B cell (primary cell): ENCODE results near the gene ADAM23. TPM values are rescaled to one million over a fixed set of nuclear protein-coding genes. Genes with fewer than 3 reads are reported as not detected.

Experiments used
- ATAC-seq: fragments of 200-7000 bp; cut with Tn5 transposase; one replicate; pipeline ENCODE4 v1.10.0; 2021; ENCODE audit warnings: low read depth, mild to moderate bottlenecking, moderate number of reproducible peaks, moderate library complexity
- CTCF ChIA-PET: fragments of 350-600 bp; sonication (Branson Sonifier 250); formaldehyde crosslinking; loops from one replicate; lab custom pipeline; 2021; ENCODE audit warnings: antibody characterized with exemption, inconsistent platforms; lab: Charles Lee
- POLR2A ChIA-PET: fragments of 350-600 bp; sonication (Branson Sonifier 250); formaldehyde crosslinking; loops from one replicate; lab custom pipeline; 2021; ENCODE audit warnings: antibody characterized with exemption; lab: Charles Lee
- DNase-seq: peaks from one replicate; pipeline ENCODE4 v3.0.0; 2013
- H2AFZ ChIP-seq: 2 replicates; pipeline ENCODE4 v1.6.1; 2012; ENCODE audit warnings: mild to moderate bottlenecking, low read depth, low read length; ENCODE audit not compliant: insufficient read depth, poor library complexity, severe bottlenecking
- H3K27ac ChIP-seq, 2 donors: 1 replicate in 1 of 2; 2 replicates in 1 of 2; pipeline ENCODE4 v1.5.1; 2012 to 2013; ENCODE audit warnings: low read length in 2 of 2, mild to moderate bottlenecking in 2 of 2, moderate library complexity in 1 of 2
- H3K27me3 ChIP-seq, 4 experiments: fragments of 200-600 bp in 1 of 4; sonication (generic) in 1 of 4; replicated peaks in 1 of 4; 1 replicate in 2 of 4; 2 replicates in 2 of 4; pipeline versions ENCODE4 v1.6.1 to v1.7.0; 2013 to 2016; ENCODE audit warnings: low read length in 3 of 4, mild to moderate bottlenecking in 2 of 4, mixed read lengths in 1 of 4, moderate library complexity in 1 of 4; ENCODE audit not compliant: insufficient read depth in 4 of 4, control insufficient read depth in 3 of 4; ENCODE audit errors: control extremely low read depth in 1 of 4
- H3K36me3 ChIP-seq, 2 experiments: replicated peaks in 1 of 2; 1 replicate in 1 of 2; 2 replicates in 1 of 2; pipeline versions ENCODE4 v1.6.1 to v1.7.1; 2013; ENCODE audit warnings: low read length in 1 of 2; ENCODE audit not compliant: insufficient read depth in 2 of 2, control insufficient read depth in 1 of 2; ENCODE audit errors: control extremely low read depth in 1 of 2, extremely low read depth in 1 of 2
- H3K4me1 ChIP-seq, 2 donors: fragments of 200-600 bp in 1 of 2; sonication (generic) in 1 of 2; 1 replicate in 1 of 2; 2 replicates in 1 of 2; pipeline versions ENCODE4 v1.5.1 to v1.6.1; 2013 to 2017; ENCODE audit warnings: low read length in 2 of 2; ENCODE audit not compliant: control insufficient read depth in 2 of 2, insufficient read depth in 2 of 2
- H3K4me2 ChIP-seq: replicated peaks from 2 replicates; pipeline ENCODE3; 2012; ENCODE audit warnings: mild to moderate bottlenecking, low read depth, low read length; ENCODE audit not compliant: poor library complexity, severe bottlenecking
- H3K4me3 ChIP-seq, 5 experiments: fragments of 200-600 bp in 1 of 5; sonication (generic) in 1 of 5; 1 replicate in 3 of 5; 2 replicates in 2 of 5; pipeline versions ENCODE4 v1.5.1 to v1.7.0; 2011 to 2016; ENCODE audit warnings: low read length in 4 of 5, mild to moderate bottlenecking in 4 of 5, low read depth in 2 of 5, control low read depth in 1 of 5, moderate library complexity in 1 of 5; ENCODE audit not compliant: insufficient read depth in 1 of 5; ENCODE audit errors: control extremely low read depth in 1 of 5, extremely low read depth in 1 of 5
- H3K79me2 ChIP-seq: fragments of 200-600 bp; sonication (generic); one replicate; pipeline ENCODE4 v1.6.0; 2016; ENCODE audit warnings: low read length; ENCODE audit not compliant: control insufficient read depth, insufficient read depth
- H3K9ac ChIP-seq: fragments of 200-600 bp; sonication (generic); 2 replicates; pipeline ENCODE4 v1.6.1; 2017; ENCODE audit warnings: mild to moderate bottlenecking, low read length, moderate library complexity
- H3K9me3 ChIP-seq, 3 donors: one replicate each; pipeline versions ENCODE4 v1.6.1 to v1.7.1; 2013; ENCODE audit warnings: low read length in 2 of 3; ENCODE audit not compliant: control insufficient read depth in 2 of 3, insufficient read depth in 1 of 3; ENCODE audit errors: control extremely low read depth in 1 of 3
- H4K20me1 ChIP-seq: 2 replicates; pipeline ENCODE4 v1.6.0; 2012; ENCODE audit warnings: mild to moderate bottlenecking, low read length; ENCODE audit not compliant: insufficient read depth, control insufficient read depth, poor library complexity, severe bottlenecking
- H3K27ac Mint-ChIP-seq: one replicate; pipeline ENCODE4 v1.8.0; 2021; ENCODE audit warnings: mixed read lengths
- H3K27me3 Mint-ChIP-seq: one replicate; pipeline ENCODE4 v1.8.0; 2021; ENCODE audit warnings: mixed read lengths
- H3K4me1 Mint-ChIP-seq: one replicate; pipeline ENCODE4 v1.8.0; 2021; ENCODE audit warnings: mixed read lengths
- H3K4me3 Mint-ChIP-seq: one replicate; pipeline ENCODE4 v1.8.0; 2021; ENCODE audit warnings: mixed read lengths
- H3K9me3 Mint-ChIP-seq: one replicate; pipeline ENCODE4 v1.8.0; 2022; ENCODE audit warnings: mixed read lengths; ENCODE audit not compliant: insufficient read depth
- EZH2 ChIP-seq: IDR thresholded peaks from 2 replicates; pipeline ENCODE4 v1.6.1; 2012; ENCODE audit warnings: borderline replicate concordance, low read depth, mild to moderate bottlenecking, moderate library complexity, low read length; ENCODE audit not compliant: insufficient read depth, poor library complexity, severe bottlenecking
- WGBS: methylation state at CpG from one replicate; pipeline ENCODE4 v1.1.5; 2013; ENCODE audit warnings: missing lambda C conversion rate; ENCODE audit not compliant: insufficient coverage; 5-methylcytosine and 5-hydroxymethylcytosine counted together
- intact Hi-C: fragments of 100-400 bp; cut with micrococcal nuclease; formaldehyde crosslinking; loops from one replicate; pipeline ENCODE4 v1.10.0; 2022
- polyA plus RNA-seq: library from polyadenylated mRNA; depleted of rRNA; stranded (reverse); fragments of >200 nt; gene quantifications from 2 replicates; pipeline ENCODE4 v1.2.3, GENCODE V29; 2012
- total RNA-seq, 2 donors: library from RNA; stranded (reverse); fragments of 120-200 nt in 1 of 2; gene quantifications; 1 replicate in 1 of 2; 2 replicates in 1 of 2; pipeline versions ENCODE4 v1.2.3 to v1.2.4, GENCODE V29; 2013 to 2022
- TF ChIP-seq, protein P1 (sequence below): fragments of 200-600 bp; IDR thresholded peaks from one replicate; pipeline ENCODE4 v1.8.0; 2022; ENCODE audit warnings: antibody characterized with exemption, mild to moderate bottlenecking

ADAM23 gene
- total and polyA plus RNA-seq, 2 donors (not counting 1 experiment from before 2014, with no cell fraction given): 0.78 to 1.7 TPM

DNA sequence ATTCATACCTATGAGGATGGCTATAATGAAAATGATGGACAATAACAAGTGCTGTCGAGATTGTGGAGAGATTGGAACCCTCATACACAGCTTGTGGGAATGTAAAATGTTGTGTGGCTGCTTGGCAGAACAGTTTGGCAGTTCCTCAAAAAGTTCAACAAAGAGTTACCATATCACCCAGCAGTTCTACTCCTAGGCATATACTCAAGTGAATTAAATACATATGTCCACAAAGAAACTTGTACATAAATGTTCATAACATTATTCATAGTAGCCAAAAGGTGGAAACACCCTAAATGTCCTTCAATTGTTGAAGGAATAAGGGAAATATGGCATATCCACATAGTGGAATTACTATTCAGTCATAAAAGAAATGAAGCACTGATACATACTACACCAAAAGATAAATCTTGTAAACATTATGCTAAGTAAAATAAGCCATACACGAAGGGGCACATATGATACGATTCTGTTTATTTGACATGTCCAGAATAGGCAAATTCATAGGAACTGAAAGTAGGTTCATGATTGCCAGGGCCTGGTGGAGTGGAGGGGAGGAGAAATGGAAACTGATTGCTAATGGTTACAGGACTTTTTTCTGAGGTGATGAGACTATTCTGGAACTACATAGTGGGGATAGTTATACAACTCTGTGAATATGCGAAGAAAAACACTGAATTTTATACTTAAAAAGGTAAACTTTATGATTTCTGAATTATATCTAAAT lies 92.1 kb downstream of the ADAM23 start:
- no peak overlapping the region for H3K27ac Mint-ChIP-seq
- intact Hi-C loops: no loop called here
- Histone ChIP-seq H2AFZ (no peak overlapping the region), H3K9ac (no peak overlapping the region), H3K4me2 (no peak overlapping the region), H3K4me1 (no peaks in the 10 kb centered on the region), H3K79me2 (no peaks in the 10 kb centered on the region), H3K27me3 (no peaks in the 10 kb centered on the region), H3K9me3 (no peaks in the 10 kb centered on the region), H4K20me1 (no peaks in the 10 kb centered on the region), H3K4me3 (no peak overlapping the region), H3K36me3 (no peaks in the 10 kb centered on the region), H3K27ac (no peak overlapping the region)
- H3K4me1 Mint-ChIP-seq: peaks cover 3% of the 10 kb centered on the region
- ChIA-PET CTCF (no interaction called here), POLR2A (no interaction called here)
- no peak overlapping the region for H3K4me3 Mint-ChIP-seq
- no peaks in the 10 kb centered on the region for H3K9me3 Mint-ChIP-seq
- ATAC-seq: no peak
- DNase-seq: no peak
- 18% methylated on average over 2 of the region's 4 CpGs for WGBS
- no peaks in the 10 kb centered on the region for H3K27me3 Mint-ChIP-seq
- TF ChIP-seq EZH2: no peak
- TF ChIP-seq, protein P1, sequence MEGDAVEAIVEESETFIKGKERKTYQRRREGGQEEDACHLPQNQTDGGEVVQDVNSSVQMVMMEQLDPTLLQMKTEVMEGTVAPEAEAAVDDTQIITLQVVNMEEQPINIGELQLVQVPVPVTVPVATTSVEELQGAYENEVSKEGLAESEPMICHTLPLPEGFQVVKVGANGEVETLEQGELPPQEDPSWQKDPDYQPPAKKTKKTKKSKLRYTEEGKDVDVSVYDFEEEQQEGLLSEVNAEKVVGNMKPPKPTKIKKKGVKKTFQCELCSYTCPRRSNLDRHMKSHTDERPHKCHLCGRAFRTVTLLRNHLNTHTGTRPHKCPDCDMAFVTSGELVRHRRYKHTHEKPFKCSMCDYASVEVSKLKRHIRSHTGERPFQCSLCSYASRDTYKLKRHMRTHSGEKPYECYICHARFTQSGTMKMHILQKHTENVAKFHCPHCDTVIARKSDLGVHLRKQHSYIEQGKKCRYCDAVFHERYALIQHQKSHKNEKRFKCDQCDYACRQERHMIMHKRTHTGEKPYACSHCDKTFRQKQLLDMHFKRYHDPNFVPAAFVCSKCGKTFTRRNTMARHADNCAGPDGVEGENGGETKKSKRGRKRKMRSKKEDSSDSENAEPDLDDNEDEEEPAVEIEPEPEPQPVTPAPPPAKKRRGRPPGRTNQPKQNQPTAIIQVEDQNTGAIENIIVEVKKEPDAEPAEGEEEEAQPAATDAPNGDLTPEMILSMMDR: no peak

GRCh38 chr2:206540757-206541156 lies 97.4 kb downstream of the ADAM23 start:
- intact Hi-C loops: no loop called here
- H3K4me1 Mint-ChIP-seq: no peaks in the 10 kb centered on the region
- H4K20me1 ChIP-seq: no peaks in the 10 kb centered on the region
- no peaks in the 10 kb centered on the region for H3K36me3 ChIP-seq
- no peaks in the 10 kb centered on the region for H3K27me3 ChIP-seq
- ATAC-seq (no peak), DNase-seq (no peak)
- H3K4me2 ChIP-seq: no peak overlapping the region
- no peak overlapping the region for H3K9ac ChIP-seq
- no peak overlapping the region for H3K27ac Mint-ChIP-seq
- ChIA-PET CTCF (no interaction called here), POLR2A (no interaction called here)
- H3K4me3 Mint-ChIP-seq: no peak overlapping the region
- WGBS: 100% methylated on average over 1 of the region's 4 CpGs
- no peak overlapping the region for H3K4me3 ChIP-seq
- H3K9me3 ChIP-seq: no peaks in the 10 kb centered on the region
- H2AFZ ChIP-seq: no peak overlapping the region
- no peaks in the 10 kb centered on the region for H3K27me3 Mint-ChIP-seq
- H3K79me2 ChIP-seq: no peaks in the 10 kb centered on the region
- TF ChIP-seq EZH2: no peak
- TF ChIP-seq, protein P1: no peak
- no peaks in the 10 kb centered on the region for H3K9me3 Mint-ChIP-seq
- no peak overlapping the region for H3K27ac ChIP-seq
- no peaks in the 10 kb centered on the region for H3K4me1 ChIP-seq
